Measurements from ENCODE around the gene HJV.

Gene HJV

DNA sequence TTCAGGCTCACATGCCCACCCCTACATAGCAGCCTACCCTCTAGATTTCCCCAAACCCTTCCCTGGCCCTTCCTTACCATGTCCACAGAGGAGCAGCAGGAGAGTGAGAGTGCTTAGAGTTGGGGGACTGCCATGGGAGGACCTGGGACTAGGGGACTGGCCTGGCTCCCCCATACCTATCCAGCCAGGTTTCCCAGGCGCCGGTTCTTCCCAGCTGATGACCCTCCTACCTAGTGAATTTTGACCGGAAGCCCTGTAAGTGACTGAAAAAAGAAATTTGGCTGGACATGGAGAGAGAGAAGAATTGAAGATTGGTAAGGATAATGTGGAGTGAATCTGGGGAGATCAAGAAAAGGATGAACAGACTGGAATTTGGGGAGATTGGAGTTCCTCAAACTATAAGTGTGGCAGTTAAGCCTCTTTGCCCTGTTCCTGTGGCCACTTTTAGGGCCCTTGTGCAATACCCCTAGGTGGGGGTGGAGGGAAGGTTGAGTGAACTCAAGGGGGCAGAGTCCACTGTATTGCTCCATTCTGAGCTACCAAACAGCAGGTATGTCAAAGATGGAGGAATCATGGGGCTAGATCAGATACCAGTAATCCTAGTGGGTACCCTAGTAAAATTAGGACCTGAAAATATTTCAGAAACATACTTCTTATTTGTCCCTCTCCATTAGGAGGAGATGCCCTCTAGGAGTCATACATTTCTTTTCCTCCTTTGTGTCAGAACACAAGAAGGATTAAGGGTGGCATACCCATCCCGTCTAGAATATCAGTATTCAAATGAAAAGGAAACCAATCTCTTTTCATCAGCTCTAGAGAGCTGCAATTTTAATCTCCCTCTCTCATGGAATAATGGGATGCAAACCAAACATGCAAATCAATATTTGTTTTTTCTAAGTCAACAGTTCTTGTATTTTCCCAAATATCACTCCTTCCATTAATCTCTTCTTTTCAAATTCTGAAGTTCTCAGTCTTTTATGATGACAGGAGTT, 1.2 kb downstream of the HJV start:
- DNase-seq: no peak

GRCh38 chr1:146019231-146020057, 2.1 kb downstream of the HJV start:
- no peak for DNase-seq

DNA sequence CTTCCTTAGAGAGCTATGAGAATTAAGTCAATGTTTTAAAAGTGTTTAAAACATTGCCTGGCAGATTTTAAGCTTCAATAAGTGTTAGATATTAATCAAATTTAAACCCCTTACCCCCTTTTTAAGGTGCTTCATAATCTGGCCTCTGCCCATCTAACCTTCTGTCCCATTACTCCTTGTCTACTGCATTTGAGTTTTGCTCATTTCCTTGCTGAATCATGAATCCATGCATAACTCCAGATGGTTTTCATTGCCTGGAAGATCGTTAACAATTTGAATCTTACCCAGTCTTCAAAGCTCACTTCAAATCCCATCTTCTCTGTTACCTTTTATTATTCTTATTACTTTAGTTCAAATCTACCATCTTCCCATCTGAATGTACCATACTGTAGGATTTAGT, 4.6 kb downstream of the HJV start:
- DNase-seq: no peak

DNA sequence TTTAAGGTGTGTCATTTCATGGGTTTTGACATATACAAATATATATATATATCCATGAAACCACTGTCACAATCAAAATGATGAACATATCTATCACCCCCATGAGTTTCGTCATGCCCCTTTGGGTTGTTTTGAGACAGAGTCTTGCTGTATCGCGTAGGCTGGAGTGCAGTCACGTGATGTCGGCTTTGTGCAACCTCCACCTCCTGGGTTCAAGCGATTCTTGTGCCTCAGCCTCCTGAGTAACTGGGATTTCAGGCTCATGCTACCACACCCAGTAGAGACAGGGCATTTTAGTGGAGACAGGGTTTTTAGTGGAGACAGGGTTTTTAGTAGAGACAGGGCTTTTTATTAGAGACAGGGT, 8.0 kb downstream of the HJV start:
- no peak for DNase-seq

DNA sequence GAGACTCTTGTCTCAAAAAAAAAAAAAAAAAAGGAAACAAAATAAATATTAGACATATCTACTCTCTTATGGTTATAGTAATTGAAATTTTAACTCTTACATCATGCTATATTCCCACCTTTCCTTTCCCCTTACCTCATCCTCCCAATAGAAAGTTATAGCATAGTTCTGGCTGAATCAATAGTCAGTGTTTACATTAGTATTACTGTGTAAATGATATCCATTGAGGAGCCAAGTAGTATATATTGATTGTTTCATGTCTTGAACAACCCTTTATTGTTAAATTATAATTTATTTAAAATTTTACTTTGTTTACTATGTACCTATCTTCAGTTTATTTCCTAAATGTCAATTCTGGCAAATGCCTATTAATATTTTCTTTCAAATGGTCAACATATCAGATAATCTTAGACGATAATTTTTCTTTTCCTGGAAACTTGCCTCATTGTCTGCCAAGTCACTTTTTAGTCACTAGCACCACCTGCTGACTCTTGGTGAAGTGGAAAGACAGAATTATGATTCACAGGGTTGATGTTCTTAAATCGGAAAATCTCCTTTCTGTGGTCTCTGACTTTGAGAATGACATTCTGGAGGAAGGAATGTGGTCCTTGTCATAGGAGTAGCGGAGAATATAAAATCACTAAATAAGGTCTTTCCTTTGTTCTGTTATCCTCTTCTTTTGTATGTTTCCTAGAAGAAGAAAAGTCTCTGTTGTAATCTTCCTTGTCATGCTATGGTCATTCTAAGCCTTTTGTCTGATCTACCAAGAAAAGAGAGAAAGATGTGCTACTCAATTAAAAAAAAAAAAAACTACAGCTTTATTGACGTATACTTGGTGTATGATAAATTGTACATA, 8.6 kb downstream of the HJV start:
- DNase-seq: peak; percentile 44

GRCh38 chr1:146010126-146010738, 11.3 kb downstream of the HJV start:
- DNase-seq: no peak

DNA sequence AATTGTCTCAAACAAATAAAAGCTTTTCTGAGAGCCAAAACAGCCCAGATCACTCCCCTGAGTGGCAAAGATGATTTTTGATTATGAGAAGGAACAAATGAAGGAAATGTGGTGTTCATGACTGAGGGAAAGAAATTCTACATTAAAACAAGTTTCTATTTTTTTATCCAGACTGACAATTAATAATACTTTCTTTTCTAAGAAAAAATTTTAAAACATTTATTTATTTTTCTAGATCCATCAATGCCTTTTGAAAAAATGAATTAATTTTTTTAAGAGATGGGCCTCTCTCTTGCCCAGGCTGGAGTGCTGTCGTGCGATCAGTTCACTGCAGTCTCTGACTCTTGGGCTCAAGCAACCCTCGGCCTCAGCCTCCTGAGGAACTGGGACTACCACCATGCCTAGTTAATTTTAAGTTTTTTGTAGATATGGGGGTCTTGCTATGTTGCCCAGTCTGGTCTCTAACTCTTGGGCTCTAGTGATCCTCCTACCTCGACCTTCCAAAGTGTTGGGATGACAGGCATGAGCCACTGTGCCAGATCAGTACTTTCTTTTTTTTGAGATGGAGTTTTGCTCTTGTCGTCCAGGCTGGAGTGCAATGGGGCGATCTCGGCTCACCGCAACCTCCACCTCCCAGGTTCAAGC, 13.9 kb downstream of the HJV start:
- no peak for DNase-seq

DNA sequence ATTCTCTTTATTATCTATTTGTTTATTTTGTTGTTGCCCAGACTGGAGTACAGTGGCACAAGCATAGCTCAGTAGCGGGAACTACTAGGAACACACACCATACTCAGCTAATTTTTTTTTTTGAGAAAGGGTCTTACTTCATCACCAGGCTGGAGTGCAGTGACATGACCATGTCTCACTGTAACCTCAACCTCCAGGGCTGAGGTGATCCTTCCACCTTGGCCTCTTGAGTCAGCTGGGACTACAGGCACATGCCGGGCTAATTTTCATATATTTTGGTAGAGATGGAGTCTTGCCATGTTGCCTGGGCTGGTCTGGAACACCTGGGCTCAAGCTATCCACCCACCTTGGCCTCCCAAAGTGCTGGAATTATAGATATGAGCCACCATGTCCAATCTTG, 19.8 kb downstream of the HJV start:
- no peak for DNase-seq

DNA sequence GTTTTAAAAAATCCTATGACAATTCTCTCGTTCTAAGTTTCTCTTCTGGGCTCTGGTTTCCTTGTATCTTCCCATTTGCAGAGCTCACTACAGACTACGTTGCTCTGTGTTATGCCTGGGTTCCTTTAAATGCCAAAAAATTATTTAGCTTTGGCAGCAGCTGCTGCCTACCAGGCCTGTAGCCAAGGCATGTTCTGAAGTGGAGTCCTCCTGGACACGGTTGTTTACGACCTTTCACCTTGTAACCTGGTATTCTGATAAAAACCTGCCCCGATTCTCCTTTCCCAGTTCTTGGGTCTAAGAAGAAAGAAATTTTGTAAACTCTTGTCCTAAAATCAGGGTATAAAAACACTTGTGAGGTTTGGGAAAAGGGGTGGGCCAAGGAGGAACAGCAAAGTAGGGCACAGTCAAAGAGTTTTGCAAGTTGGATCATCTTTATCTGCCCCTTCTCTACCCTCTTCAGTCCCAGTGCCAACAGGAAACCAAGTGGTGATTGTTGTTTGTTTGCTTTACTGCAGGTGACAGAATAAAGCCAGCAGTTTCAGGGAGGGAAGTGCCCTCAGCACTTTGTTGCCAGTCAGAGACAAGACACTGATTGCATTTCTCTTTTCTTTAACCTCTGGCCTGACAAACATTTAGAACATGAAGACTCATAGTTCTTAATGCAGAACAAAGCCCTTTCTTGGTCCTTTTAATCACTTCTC, 22.1 kb downstream of the HJV start:
- DNase-seq: no peak

GRCh38 chr1:145997718-145998023, 23.9 kb downstream of the HJV start:
- no peak for DNase-seq

GRCh38 chr1:145997016-145997717, 24.4 kb downstream of the HJV start:
- peak; percentile 64 for DNase-seq

DNA sequence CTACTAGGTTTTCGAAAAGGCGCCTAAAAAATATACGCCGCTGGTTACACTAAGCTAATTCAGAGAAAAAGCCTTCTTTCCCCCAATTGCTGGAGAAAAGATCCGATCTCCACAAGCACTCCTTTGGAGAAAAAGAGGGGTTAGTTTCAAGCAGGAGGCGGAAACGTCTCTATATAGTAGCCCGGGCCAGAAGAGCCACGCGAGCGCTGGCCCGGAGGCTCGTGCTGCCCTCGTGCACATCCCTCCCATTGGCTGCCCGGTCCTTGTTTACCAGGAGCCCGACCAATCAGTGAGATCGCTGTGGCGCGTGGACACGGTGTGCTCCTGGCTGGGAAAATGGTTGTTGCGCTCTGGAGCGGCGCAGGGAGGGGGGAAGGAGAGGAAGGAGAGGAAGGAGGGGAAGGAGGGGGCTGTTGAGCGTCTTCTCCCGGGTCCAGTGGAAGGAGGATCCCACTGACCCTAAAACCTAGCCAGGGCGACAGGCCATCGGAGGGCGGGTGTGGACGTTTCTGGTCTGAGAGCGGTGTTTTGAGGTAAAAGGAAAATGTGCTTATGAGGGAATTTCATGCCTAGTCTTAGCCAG, 25.0 kb downstream of the HJV start, which contains the start of gene TXNIP:
Gene TXNIP, minus strand, starts transcription at position 147 of the 583 bp plus-strand sequence. CDS start 313 bp downstream, outside the sequence.
- DNase-seq: peak; percentile 94

GRCh38 chr1:145995964-145996432, 25.5 kb downstream of the HJV start:
- DNase-seq: no peak

- DNase-seq: no peak
Observed at GRCh38 chr1:145995148-145995881, 26.2 kb downstream of the HJV start.

DNA sequence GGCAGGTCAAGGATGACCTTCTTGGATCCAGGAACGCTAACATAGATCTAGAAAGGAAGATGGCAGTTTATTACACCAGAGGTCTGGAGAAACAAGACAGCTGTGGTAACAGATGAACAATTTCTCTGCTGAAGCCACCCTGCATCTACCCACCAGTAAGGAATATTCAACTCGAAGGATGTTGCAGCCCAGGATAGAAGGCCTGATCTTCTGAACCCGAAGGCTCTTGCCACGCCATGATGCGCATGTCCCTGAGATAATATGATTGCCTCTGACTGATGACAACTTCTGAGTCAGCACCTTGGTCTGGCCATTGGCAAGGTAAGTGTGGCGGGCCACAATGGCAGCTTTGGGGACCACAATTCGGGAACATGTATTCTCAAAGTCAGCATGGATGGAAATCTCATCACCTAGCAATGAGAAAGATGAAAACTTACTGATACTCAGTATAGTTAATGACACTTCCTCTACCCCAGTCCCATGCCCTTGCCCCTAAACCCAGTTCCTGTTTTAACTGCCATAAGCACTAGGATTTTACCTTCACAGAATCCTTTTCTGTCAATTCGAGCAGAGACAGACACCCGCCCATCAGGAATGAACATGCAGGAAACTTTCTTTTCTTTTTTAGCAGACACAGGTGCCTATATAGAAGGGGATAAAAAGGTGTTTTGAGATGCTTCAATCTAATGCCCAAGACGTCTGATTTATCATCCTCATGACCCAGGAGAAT, 27.0 kb downstream of the HJV start:
- DNase-seq: peak; percentile 42

DNA sequence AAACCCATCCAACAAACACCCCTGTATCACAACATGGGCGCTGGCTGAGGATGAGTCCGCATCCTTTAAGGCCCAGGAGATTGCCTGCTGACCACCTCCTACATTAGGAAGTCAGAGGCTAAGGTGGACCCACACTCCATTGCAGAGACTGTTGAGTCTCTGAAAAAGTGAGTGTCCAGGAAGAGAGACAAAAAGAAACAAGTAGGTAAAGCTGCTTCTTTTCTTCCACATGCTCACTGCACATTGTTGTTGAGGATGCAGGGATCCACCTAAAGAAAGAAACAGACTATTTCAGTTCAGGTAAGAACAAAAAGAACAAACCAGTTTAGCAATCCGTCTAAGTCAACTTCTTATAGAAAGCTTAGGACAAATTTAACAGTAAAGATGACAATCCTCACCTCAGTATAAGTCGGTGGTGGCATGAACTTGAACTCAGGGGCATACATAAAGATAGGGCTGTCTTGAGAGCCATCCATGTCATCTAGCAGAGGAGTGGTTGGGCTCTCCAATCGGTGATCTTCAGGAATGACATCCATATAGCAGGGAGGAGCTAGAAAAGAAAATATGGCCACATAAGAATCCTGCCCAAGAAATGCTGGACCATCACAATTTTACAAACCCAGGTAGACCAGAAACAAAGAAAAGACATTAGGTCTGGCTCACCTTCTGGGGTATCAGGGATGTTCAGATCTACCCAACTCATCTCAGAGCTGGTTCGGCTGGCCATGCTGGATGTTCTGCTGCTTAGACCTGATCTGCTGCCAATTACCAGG, 27.7 kb downstream of the HJV start:
- no peak for DNase-seq

GRCh38 chr1:145992958-145993617, 28.4 kb downstream of the HJV start:
- no peak for DNase-seq
